Coronary artery (tissue), 2 donors: ENCODE results near the gene MTARC2.
A peak's percentile ranks its signal among the peaks of the same experiment; 100 is the strongest.

Source experiments
- DNase-seq: peaks from one replicate; pipeline ENCODE4 v3.0.0-alpha.2; 2017; ENCODE audit warnings: low spot score
- H3K27ac ChIP-seq, 2 donors: fragments of 200-600 bp; sonication (generic); one replicate each; pipeline ENCODE4 v1.5.1; 2016 to 2019
- H3K4me3 ChIP-seq: fragments of 200-600 bp; sonication (generic); 2 replicates; pipeline ENCODE4 v1.5.1; 2016; ENCODE audit warnings: mild to moderate bottlenecking, moderate library complexity
- TF ChIP-seq, protein P1 (sequence below): fragments of 200-600 bp; sonication (generic); IDR thresholded peaks from one replicate; pipeline ENCODE4 v1.5.1; 2019; ENCODE audit warnings: antibody characterized with exemption

The MTARC2 gene

DNA sequence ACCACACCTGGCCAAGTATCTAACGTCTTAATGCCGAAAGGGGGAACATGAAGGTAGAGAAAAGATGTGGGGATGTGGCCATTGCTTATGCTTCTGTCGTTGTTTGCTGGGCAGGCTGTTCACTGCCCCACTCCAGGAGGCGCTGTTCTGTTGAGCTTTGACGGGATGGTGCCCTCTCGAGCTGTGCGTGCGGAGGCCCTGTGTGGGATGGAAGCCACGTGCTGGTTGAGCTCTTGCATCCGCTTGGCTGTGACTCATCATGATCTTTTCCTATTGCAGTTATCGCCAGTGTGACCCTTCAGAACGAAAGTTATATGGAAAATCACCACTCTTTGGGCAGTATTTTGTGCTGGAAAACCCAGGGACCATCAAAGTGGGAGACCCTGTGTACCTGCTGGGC lies 64.9 kb downstream of the MTARC2 start:
- TF ChIP-seq, protein P1, sequence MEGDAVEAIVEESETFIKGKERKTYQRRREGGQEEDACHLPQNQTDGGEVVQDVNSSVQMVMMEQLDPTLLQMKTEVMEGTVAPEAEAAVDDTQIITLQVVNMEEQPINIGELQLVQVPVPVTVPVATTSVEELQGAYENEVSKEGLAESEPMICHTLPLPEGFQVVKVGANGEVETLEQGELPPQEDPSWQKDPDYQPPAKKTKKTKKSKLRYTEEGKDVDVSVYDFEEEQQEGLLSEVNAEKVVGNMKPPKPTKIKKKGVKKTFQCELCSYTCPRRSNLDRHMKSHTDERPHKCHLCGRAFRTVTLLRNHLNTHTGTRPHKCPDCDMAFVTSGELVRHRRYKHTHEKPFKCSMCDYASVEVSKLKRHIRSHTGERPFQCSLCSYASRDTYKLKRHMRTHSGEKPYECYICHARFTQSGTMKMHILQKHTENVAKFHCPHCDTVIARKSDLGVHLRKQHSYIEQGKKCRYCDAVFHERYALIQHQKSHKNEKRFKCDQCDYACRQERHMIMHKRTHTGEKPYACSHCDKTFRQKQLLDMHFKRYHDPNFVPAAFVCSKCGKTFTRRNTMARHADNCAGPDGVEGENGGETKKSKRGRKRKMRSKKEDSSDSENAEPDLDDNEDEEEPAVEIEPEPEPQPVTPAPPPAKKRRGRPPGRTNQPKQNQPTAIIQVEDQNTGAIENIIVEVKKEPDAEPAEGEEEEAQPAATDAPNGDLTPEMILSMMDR = no peak
- H3K4me3 ChIP-seq = no peak overlapping the region
- H3K27ac ChIP-seq = no peak overlapping the region
- DNase-seq = no peak

DNA sequence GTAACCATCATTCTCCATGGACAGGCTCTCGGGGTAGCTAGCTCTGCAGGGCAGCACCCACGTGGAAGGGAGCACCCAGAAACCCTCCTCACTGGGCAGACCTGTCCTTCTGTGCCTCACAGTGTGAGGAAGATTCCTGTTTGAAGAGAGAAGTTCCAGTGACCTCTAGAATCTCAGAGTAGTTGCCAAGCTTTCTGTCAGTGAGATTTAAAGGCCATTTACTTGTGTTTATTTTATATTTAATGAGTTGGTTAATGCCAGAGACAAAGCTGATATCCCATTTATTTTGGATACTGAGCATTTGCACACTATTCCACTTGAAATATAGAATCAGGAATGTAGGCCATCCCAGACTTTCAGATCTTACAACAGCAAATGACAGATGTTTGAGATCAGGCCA lies 67.3 kb downstream of the MTARC2 start:
- TF ChIP-seq, protein P1 = no peak
- H3K4me3 ChIP-seq = no peak overlapping the region
- no peak for DNase-seq
- no peak overlapping the region for H3K27ac ChIP-seq

DNA sequence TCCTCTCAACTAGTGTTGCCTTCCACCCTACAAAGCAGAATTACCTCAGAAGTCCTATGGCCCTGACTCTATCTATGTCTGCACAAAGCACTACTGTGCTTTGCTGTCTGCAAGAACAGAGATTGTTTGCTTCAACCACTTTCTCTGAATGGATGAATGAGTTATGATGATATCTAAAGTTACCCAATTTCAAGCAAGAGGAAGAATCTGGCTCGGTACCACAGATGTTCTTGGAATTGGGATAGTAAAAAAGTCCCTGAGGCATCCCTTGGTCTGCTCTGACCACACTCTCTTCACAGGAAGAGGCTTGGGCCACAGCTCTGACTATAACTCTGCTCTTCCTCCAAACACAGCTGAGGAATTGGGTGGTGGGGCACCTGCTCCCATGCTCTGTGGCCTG lies 69.8 kb downstream of the MTARC2 start:
- no peak for DNase-seq
- H3K27ac ChIP-seq = peak overlapping the region in 1 of 2 donors; percentile 61
- H3K4me3 ChIP-seq = no peak overlapping the region
- TF ChIP-seq, protein P1 = no peak

DNA sequence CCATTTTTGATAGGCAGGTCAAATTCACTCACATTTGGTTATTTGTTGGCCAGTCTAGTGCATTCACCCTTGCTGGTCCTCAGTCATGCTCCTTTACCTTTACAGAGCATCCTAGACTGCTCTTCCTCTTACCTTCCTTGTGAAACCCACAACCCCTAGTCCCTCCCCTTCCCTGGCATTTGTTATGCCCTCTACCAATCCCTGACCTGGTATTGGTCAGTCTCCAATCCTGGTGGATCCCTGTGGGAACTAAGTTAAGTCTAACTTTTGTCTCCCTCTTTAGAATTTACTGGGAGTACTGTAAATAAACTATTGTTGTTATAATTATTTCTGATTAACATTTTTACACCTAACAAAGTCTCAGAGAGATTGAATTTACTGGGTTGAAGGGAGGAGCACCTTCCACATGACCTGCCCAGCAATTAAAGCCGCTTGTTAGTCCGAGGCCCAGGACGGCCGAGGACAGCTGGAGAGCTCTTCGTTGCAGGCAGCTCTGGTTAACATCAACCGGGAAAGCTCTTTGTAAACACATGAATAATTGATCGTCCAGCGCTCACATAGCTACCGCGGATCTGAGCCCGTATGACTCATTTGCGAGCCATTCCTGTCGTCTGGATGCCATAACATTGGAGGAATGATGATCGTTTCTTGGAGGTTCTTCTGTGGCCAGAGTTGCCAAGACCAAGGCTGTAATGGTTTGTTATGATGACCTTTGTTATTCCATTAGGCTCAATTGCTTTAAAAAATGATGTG lies 70.5 kb downstream of the MTARC2 start:
- H3K27ac ChIP-seq = peak overlapping the region in 1 of 2 donors; percentile 61
- TF ChIP-seq, protein P1 = no peak
- no peak overlapping the region for H3K4me3 ChIP-seq
- no peak for DNase-seq

DNA sequence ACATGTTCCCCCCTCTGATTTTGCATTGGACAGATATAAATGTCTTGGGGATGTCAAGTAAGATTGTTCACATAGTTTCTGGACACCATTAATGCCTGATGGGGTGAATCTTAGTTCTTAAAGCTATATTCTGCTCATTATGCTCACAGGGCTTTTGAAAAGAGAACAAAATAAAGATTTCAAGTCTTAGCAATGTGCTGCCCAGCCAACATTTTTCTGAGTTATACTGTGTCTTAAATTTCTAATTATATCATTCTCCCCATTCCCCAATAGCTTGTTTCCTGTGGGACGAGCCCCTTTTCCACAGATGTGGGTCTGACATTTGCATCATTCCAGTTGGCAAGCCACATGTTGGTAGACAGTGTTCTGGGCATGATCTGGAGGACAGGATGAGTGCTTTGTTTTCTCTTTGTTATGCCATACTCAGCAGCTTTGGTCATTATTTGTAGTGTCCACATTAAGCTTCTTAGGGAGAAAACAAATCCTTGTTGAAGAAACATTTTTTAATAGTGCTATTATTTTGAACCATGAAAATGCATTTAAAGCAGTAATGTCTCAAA lies 71.4 kb downstream of the MTARC2 start:
- peak overlapping the region in 1 of 2 donors; percentile 24 for H3K27ac ChIP-seq
- H3K4me3 ChIP-seq = no peak overlapping the region
- DNase-seq = no peak
- TF ChIP-seq, protein P1 = no peak

DNA sequence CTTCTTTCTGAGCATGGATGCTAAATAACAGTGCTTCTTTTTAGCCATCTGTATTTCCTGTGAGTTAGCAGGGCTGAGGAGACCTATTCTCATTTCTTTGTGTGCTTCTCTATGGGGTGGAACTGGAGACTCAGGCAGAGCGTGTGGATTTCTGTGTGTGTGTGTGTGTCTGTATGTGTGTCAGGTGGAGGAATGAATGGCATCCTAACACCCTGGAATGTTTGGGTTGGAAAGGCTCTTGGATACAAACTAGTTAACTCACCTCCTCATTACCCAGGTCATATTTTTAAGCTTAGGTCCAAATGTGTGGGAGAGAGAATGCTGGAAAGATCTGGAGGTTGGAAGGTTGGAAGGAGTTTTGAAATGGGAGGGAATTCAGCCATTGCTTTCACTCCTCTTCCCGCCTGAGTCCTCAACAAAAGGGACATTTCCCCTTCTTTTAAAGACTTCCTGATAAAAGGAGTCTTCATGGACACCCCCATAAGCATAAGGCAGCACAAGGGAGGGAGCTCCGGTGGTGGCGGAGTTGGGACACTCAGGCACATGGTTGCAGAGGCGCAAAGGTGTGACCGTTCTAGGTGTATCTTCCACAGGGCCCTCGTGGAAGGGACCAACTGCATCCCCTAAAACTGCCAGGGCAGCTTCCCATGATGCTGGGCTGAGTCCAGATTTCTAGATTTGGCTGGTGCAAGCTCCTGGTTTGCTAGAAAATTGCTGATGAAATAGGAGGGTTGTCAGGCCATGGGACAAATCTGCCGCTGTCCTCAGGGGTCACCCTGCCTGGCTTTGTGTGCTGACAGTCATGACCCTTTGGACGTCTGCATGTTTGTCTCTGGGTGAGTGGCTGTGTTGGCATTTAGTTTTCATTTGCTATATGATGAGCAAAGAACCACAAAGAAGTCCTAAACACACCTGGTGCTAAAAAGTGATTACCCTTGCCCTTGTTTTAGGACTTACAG lies 76.2 kb downstream of the MTARC2 start:
- no peak overlapping the region for H3K4me3 ChIP-seq
- TF ChIP-seq, protein P1 = no peak
- DNase-seq = no peak
- no peak overlapping the region for H3K27ac ChIP-seq
